Activated B cell treated with CpG ODN at 0.5 μM for 24 hours (primary cell): ENCODE data around the gene PER3. TPM values are rescaled to one million over a fixed set of nuclear protein-coding genes. Genes with fewer than 3 reads are reported as not detected.

Experiments used
- ATAC-seq: fragments of 200-7000 bp; cut with Tn5 transposase; one replicate; pipeline ENCODE4 v1.10.0; 2021; ENCODE audit warnings: low read depth, mild to moderate bottlenecking, moderate library complexity
- CTCF ChIA-PET: fragments of 350-600 bp; sonication (Branson Sonifier 250); formaldehyde crosslinking; loops from one replicate; lab custom pipeline; 2021; ENCODE audit warnings: antibody characterized with exemption; lab: Charles Lee
- POLR2A ChIA-PET: fragments of 350-600 bp; sonication (Branson Sonifier 250); formaldehyde crosslinking; loops from one replicate; lab custom pipeline; 2021; ENCODE audit warnings: antibody characterized with exemption; lab: Charles Lee
- DNase-seq: peaks from one replicate; pipeline ENCODE4 v3.0.0; 2022
- H3K27ac Mint-ChIP-seq: one replicate; pipeline ENCODE4 v1.8.0; 2020; ENCODE audit warnings: mixed read lengths
- H3K27me3 Mint-ChIP-seq: one replicate; pipeline ENCODE4 v1.8.0; 2021; ENCODE audit warnings: mixed read lengths
- H3K36me3 Mint-ChIP-seq: one replicate; pipeline ENCODE4 v1.8.0; 2021; ENCODE audit warnings: low read depth, mixed read lengths
- H3K4me1 Mint-ChIP-seq: one replicate; pipeline ENCODE4 v1.8.0; 2021; ENCODE audit warnings: mixed read lengths
- H3K4me3 Mint-ChIP-seq: one replicate; pipeline ENCODE4 v1.8.0; 2020; ENCODE audit warnings: mild to moderate bottlenecking, mixed read lengths
- H3K9me3 Mint-ChIP-seq: one replicate; pipeline ENCODE4 v1.8.0; 2020; ENCODE audit warnings: mixed read lengths
- intact Hi-C: fragments of 100-400 bp; cut with micrococcal nuclease; formaldehyde crosslinking; loops from one replicate; pipeline ENCODE4 v1.15.1; 2024
- total RNA-seq: library from RNA; stranded (reverse); gene quantifications from 2 replicates; pipeline ENCODE4 v1.2.3, GENCODE V29; 2022
- TF ChIP-seq, protein P1 (sequence below): fragments of 200-600 bp; IDR thresholded peaks from one replicate; pipeline ENCODE4 v1.8.0; 2022; ENCODE audit warnings: antibody characterized with exemption, mild to moderate bottlenecking

PER3 gene
- total RNA-seq, 1 donor from 2014 or later = 2.7 TPM

DNA sequence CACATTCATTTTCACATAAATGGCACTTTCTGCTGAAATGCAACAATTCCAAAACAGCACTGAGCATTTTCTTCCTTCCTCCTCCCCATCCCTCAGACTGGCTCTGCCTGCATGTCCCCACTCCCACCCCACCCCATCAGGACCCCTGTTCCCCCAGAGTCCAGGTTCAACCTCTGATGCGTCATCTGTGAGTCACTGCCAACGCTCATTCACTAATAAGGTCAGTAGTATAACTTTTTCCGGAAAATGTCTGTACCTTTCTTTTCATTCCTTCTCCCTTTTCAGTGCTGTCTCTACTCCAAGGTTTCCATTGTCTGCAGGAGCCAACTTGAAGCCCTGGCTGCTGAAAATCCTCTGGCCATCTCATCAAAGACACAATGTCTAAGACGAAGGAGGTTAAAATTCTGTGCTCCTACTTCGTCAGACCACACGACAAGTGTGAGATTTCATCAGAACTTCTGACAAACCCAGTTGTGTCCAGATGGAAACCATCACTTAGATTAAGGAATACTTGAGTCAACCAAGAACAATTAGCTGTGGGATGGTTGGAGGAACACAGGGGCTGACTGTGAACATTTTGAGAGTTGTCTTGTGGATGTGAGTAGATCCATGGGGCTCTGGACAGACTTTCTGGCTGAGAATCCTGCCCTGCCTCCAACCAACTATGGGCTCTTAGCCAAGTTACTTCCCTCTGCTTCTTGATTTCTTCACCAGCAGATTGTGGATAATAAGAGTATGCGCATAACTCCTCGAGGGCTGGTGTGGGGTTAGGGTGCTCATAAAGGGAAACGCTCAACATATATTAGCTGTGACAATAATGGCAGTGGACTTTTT lies 104.4 kb downstream of the PER3 start:
- CTCF ChIA-PET = no interaction called here
- no peak for ATAC-seq
- H3K4me1 Mint-ChIP-seq = no peaks in the 10 kb centered on the region
- TF ChIP-seq, protein P1, sequence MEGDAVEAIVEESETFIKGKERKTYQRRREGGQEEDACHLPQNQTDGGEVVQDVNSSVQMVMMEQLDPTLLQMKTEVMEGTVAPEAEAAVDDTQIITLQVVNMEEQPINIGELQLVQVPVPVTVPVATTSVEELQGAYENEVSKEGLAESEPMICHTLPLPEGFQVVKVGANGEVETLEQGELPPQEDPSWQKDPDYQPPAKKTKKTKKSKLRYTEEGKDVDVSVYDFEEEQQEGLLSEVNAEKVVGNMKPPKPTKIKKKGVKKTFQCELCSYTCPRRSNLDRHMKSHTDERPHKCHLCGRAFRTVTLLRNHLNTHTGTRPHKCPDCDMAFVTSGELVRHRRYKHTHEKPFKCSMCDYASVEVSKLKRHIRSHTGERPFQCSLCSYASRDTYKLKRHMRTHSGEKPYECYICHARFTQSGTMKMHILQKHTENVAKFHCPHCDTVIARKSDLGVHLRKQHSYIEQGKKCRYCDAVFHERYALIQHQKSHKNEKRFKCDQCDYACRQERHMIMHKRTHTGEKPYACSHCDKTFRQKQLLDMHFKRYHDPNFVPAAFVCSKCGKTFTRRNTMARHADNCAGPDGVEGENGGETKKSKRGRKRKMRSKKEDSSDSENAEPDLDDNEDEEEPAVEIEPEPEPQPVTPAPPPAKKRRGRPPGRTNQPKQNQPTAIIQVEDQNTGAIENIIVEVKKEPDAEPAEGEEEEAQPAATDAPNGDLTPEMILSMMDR = no peak
- POLR2A ChIA-PET = interaction anchor here (0.7 kb wide), 1 partner anchor 22 kb away, joined by 5 read pairs; no protein-coding TSS in a partner anchor
- H3K36me3 Mint-ChIP-seq = peaks cover 2% of the 10 kb centered on the region
- H3K27me3 Mint-ChIP-seq = peaks cover 14% of the 10 kb centered on the region
- no peak for DNase-seq
- peaks cover 3% of the 10 kb centered on the region for H3K9me3 Mint-ChIP-seq
- intact Hi-C loops = no loop called here
- no peak overlapping the region for H3K4me3 Mint-ChIP-seq
- H3K27ac Mint-ChIP-seq = no peak overlapping the region

DNA sequence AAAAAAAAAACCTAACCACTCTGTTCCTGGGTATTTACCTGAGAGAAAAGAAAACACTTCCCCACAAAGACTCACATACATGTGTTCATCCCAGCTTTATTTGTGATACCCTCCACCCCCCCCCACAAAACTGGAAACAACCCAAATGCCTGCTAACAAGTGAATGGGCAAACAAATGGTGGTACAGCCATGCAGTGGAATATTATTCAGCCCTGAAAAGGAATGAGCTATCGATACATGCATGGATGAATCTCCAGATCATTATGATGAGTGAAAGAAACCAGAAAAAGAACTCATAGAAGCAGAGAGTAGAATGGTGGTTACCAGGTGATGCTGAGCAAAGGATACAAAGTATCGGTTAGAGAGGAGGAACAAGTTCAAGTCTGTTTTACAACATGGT lies 106.8 kb downstream of the PER3 start:
- Mint-ChIP-seq H3K27ac (no peak overlapping the region), H3K36me3 (peaks cover 2% of the 10 kb centered on the region)
- CTCF ChIA-PET = no interaction called here

DNA sequence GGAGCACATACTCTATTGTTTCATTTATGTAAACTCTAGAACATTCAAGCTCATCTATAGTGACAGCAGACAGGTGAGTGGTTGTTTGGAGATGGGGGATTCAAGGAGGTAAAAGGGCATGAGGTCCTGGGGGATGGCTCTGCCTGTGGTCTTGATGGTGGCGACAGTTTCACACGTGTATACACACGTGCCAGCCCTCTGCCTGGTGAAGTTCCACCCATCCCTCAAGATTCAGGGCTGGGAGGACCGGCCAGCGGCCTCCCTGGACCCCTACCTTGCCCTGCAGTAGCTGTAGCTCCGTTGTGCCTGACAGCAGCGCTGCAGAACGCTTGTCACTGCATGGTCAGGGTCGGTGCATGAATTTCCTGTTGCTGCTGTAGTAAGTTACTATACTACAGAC lies 107.7 kb downstream of the PER3 start:
- H3K4me1 Mint-ChIP-seq = no peaks in the 10 kb centered on the region
- H3K9me3 Mint-ChIP-seq = peaks cover 3% of the 10 kb centered on the region
- H3K27me3 Mint-ChIP-seq = peaks cover 8% of the 10 kb centered on the region
- H3K27ac Mint-ChIP-seq = no peak overlapping the region
- no peak overlapping the region for H3K4me3 Mint-ChIP-seq
- ATAC-seq (no peak), DNase-seq (no peak)
- POLR2A ChIA-PET = no interaction called here
- TF ChIP-seq, protein P1 = no peak
- CTCF ChIA-PET = no interaction called here
- H3K36me3 Mint-ChIP-seq = peaks cover 2% of the 10 kb centered on the region
- intact Hi-C loops = no loop called here

More for the DNA sequence above, 106.8 kb downstream of the PER3 start:
- ATAC-seq = no peak
- Mint-ChIP-seq H3K9me3 (peaks cover 3% of the 10 kb centered on the region), H3K4me1 (no peaks in the 10 kb centered on the region), H3K4me3 (no peak overlapping the region), H3K27me3 (peaks cover 11% of the 10 kb centered on the region)
- DNase-seq = no peak
- intact Hi-C loops = no loop called here
- TF ChIP-seq, protein P1 = no peak
- POLR2A ChIA-PET = no interaction called here

DNA sequence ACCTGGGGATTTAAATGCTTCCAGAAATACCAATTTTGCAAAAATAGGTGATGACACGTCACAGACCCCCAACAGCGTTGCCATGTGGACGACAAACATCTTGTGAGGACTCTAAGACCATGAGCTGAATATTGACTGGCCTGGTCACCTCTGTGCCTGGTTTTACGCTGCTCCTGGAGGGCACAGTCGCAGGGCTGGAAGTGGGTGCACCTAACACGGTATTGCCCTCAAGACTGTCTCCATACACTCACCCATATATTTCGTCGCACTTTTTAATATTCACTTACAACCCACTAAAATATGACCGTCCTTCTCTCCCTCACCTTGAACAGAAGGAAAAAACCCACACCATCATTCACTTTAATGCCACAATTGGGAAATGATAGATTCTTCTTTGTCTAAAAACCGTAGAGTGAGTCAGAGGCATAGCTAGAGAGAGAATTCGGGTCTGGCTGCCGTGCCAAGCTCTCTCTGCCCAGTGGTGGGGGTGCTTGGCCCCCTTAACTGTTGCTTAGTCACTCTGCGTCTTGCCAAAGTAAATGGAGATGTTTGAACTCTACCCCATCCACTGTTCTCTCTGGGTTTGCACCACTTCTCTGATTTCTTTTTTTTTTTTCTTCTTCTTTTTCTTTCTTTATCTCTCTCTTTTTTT lies 109.6 kb downstream of the PER3 start:
- H3K27ac Mint-ChIP-seq = no peak overlapping the region
- no peaks in the 10 kb centered on the region for H3K36me3 Mint-ChIP-seq
- ChIA-PET POLR2A (no interaction called here), CTCF (no interaction called here)
- no peaks in the 10 kb centered on the region for H3K4me1 Mint-ChIP-seq
- H3K9me3 Mint-ChIP-seq = peaks cover 3% of the 10 kb centered on the region
- no peak for ATAC-seq
- DNase-seq = no peak
- intact Hi-C loops = no loop called here
- H3K4me3 Mint-ChIP-seq = no peak overlapping the region
- peaks cover 2% of the 10 kb centered on the region for H3K27me3 Mint-ChIP-seq
- TF ChIP-seq, protein P1 = no peak

Other genes with a start within 250 kb of the PER3 start
- 20.7 and 31.8 TPM in 2 replicates for gene VAMP3, start 13.0 kb upstream of the PER3 start, total RNA-seq
- 4.1 and 5.9 TPM in 2 replicates for gene UTS2, start 68.8 kb downstream of the PER3 start, total RNA-seq
- gene TNFRSF9, start 156.5 kb downstream of the PER3 start, total RNA-seq = 2.2 and 2.5 TPM in 2 replicates
- 242 and 281 TPM in 2 replicates for gene PARK7, start 177.4 kb downstream of the PER3 start, total RNA-seq
- gene ERRFI1, start 242.0 kb downstream of the PER3 start, total RNA-seq = 1.3 and 1.4 TPM in 2 replicates